MG63 (cell line): Measurements from ENCODE around the gene DNASE1L1. TPM values are rescaled to one million over a fixed set of nuclear protein-coding genes. Genes with fewer than 3 reads are reported as not detected.

Source experiments
- DNase-seq: peaks from one replicate; pipeline ENCODE4 v3.0.0-alpha.2; 2020
- H3K27me3 ChIP-seq: fragments of 250-450 bp; sonication (Bioruptor Pico); 2 replicates; pipeline ENCODE4 v1.5.1; 2020; ENCODE audit warnings: mild to moderate bottlenecking, moderate library complexity
- H3K36me3 ChIP-seq: fragments of 250-450 bp; sonication (Bioruptor Pico); 2 replicates; pipeline ENCODE4 v1.5.1; 2020; ENCODE audit warnings: mild to moderate bottlenecking, moderate library complexity
- H3K4me3 ChIP-seq: fragments of 250-450 bp; sonication (Bioruptor Pico); 2 replicates; pipeline ENCODE4 v1.5.1; 2020; ENCODE audit warnings: mild to moderate bottlenecking, moderate library complexity
- H3K9me3 ChIP-seq: fragments of 250-450 bp; sonication (Bioruptor Pico); 2 replicates; pipeline ENCODE4 v1.5.1; 2020; ENCODE audit warnings: mild to moderate bottlenecking, moderate library complexity
- total RNA-seq: library from RNA; depleted of rRNA; stranded (reverse); fragments of >200 nt; shearing (Covaris generic); gene quantifications from 2 replicates; pipeline ENCODE4 v1.2.3, GENCODE V29; 2014; ENCODE audit warnings: low replicate concordance

DNASE1L1 gene
- total RNA-seq, 1 experiment from 2014 or later, result 20.0 TPM

GRCh38 chrX:154439841-154440240 is 30.8 kb upstream of the DNASE1L1 start:
- Histone ChIP-seq H3K4me3 (no peak overlapping the region), H3K9me3 (no peaks in the 10 kb centered on the region), H3K27me3 (no peaks in the 10 kb centered on the region), H3K36me3 (peaks cover 7% of the 10 kb centered on the region)
- DNase-seq, result no peak

GRCh38 chrX:154437971-154438893 is 29.2 kb upstream of the DNASE1L1 start:
- Histone ChIP-seq H3K36me3 (peaks cover 7% of the 10 kb centered on the region), H3K4me3 (peak overlapping the region; percentile 62), H3K27me3 (no peaks in the 10 kb centered on the region), H3K9me3 (no peaks in the 10 kb centered on the region)
- no peak for DNase-seq

- peak; percentile 60 for DNase-seq
These were observed 28.1 kb upstream of the DNASE1L1 start, which contains the start of gene GDI1 for GRCh38 chrX:154436983-154437752. Gene GDI1 (plus strand): TSS chrX:154437154. CDS start chrX:154437255, 101 bp downstream.

GRCh38 chrX:154436374-154436982 is 27.4 kb upstream of the DNASE1L1 start:
- Histone ChIP-seq H3K4me3 (peak overlapping the region; percentile 62), H3K36me3 (peaks cover 7% of the 10 kb centered on the region), H3K27me3 (no peaks in the 10 kb centered on the region), H3K9me3 (no peaks in the 10 kb centered on the region)
- no peak for DNase-seq

More at GRCh38 chrX:154436983-154437752, 28.1 kb upstream of the DNASE1L1 start, which contains the start of gene GDI1:
- H3K4me3 ChIP-seq, result peak within 1 kb of the TSS; percentile 62
- H3K36me3 ChIP-seq, result peaks cover 7% of the 10 kb centered on the region
- H3K27me3 ChIP-seq, result no peaks in the 10 kb centered on the region
- H3K9me3 ChIP-seq, result no peaks in the 10 kb centered on the region

- DNase-seq, result no peak
- peaks cover 7% of the 10 kb centered on the region for H3K36me3 ChIP-seq
- no peaks in the 10 kb centered on the region for H3K9me3 ChIP-seq
- H3K27me3 ChIP-seq, result no peaks in the 10 kb centered on the region
- no peak overlapping the region for H3K4me3 ChIP-seq
These were observed 26.2 kb upstream of the DNASE1L1 start for GRCh38 chrX:154435171-154435733.

- DNase-seq, result no peak
- H3K9me3 ChIP-seq, result no peaks in the 10 kb centered on the region
- peaks cover 7% of the 10 kb centered on the region for H3K36me3 ChIP-seq
- H3K27me3 ChIP-seq, result no peaks in the 10 kb centered on the region
- H3K4me3 ChIP-seq, result no peak overlapping the region
These were observed 25.5 kb upstream of the DNASE1L1 start for GRCh38 chrX:154434394-154435168.

- Histone ChIP-seq H3K27me3 (no peaks in the 10 kb centered on the region), H3K9me3 (no peaks in the 10 kb centered on the region), H3K4me3 (no peak overlapping the region), H3K36me3 (no peaks in the 10 kb centered on the region)
- DNase-seq, result no peak
These were observed 24.6 kb upstream of the DNASE1L1 start for GRCh38 chrX:154433605-154434004.

- H3K27me3 ChIP-seq, result no peaks in the 10 kb centered on the region
- no peaks in the 10 kb centered on the region for H3K36me3 ChIP-seq
- H3K9me3 ChIP-seq, result no peaks in the 10 kb centered on the region
- no peak for DNase-seq
- no peak overlapping the region for H3K4me3 ChIP-seq
These were observed 23.2 kb upstream of the DNASE1L1 start for GRCh38 chrX:154432210-154432609.

GRCh38 chrX:154431341-154431740 is 22.3 kb upstream of the DNASE1L1 start:
- Histone ChIP-seq H3K36me3 (no peaks in the 10 kb centered on the region), H3K4me3 (no peak overlapping the region), H3K27me3 (no peaks in the 10 kb centered on the region), H3K9me3 (no peaks in the 10 kb centered on the region)
- DNase-seq, result no peak

- H3K27me3 ChIP-seq, result no peaks in the 10 kb centered on the region
- no peaks in the 10 kb centered on the region for H3K9me3 ChIP-seq
- H3K4me3 ChIP-seq, result no peak overlapping the region
- H3K36me3 ChIP-seq, result no peaks in the 10 kb centered on the region
- no peak for DNase-seq
These were observed 21.9 kb upstream of the DNASE1L1 start for GRCh38 chrX:154430916-154431315.

- no peaks in the 10 kb centered on the region for H3K36me3 ChIP-seq
- H3K4me3 ChIP-seq, result no peak overlapping the region
- no peak for DNase-seq
These were observed 21.4 kb upstream of the DNASE1L1 start for GRCh38 chrX:154430479-154430878.

GRCh38 chrX:154429711-154430110 is 20.7 kb upstream of the DNASE1L1 start:
- Histone ChIP-seq H3K4me3 (no peak overlapping the region), H3K27me3 (no peaks in the 10 kb centered on the region), H3K36me3 (no peaks in the 10 kb centered on the region), H3K9me3 (no peaks in the 10 kb centered on the region)
- DNase-seq, result no peak

More at GRCh38 chrX:154430479-154430878, 21.4 kb upstream of the DNASE1L1 start:
- Histone ChIP-seq H3K9me3 (no peaks in the 10 kb centered on the region), H3K27me3 (no peaks in the 10 kb centered on the region)

- no peaks in the 10 kb centered on the region for H3K9me3 ChIP-seq
- peak; percentile 96 for DNase-seq
- H3K4me3 ChIP-seq, result peak within 1 kb of the TSS; percentile 67
- no peaks in the 10 kb centered on the region for H3K36me3 ChIP-seq
- H3K27me3 ChIP-seq, result no peaks in the 10 kb centered on the region
These were observed 19.4 kb upstream of the DNASE1L1 start, which contains the start of gene ATP6AP1 for GRCh38 chrX:154428176-154429171. Gene ATP6AP1 (plus strand): TSS chrX:154428677. CDS start chrX:154428693, 16 bp downstream.

- Histone ChIP-seq H3K27me3 (no peaks in the 10 kb centered on the region), H3K9me3 (no peaks in the 10 kb centered on the region), H3K4me3 (no peak overlapping the region), H3K36me3 (no peaks in the 10 kb centered on the region)
- no peak for DNase-seq
These were observed 18.1 kb upstream of the DNASE1L1 start for GRCh38 chrX:154426916-154427770.
